Lower leg skin (tissue), 3 donors: ENCODE data around the gene GRIK4.

Experiments
- POLR2A ChIP-seq, 2 donors: fragments of 450-650 bp; IDR thresholded peaks; one replicate each; pipeline ENCODE4 v1.6.1; 2016 to 2017; ENCODE audit warnings: antibody characterized with exemption in 2 of 2, mild to moderate bottlenecking in 1 of 2, moderate library complexity in 1 of 2
- TF ChIP-seq, protein P1 (sequence below), 3 donors: fragments of 450-650 bp; IDR thresholded peaks; one replicate each; pipeline ENCODE4 v1.5.1; 2016; ENCODE audit warnings: antibody characterized with exemption in 3 of 3, mild to moderate bottlenecking in 3 of 3, moderate library complexity in 2 of 3

DNA sequence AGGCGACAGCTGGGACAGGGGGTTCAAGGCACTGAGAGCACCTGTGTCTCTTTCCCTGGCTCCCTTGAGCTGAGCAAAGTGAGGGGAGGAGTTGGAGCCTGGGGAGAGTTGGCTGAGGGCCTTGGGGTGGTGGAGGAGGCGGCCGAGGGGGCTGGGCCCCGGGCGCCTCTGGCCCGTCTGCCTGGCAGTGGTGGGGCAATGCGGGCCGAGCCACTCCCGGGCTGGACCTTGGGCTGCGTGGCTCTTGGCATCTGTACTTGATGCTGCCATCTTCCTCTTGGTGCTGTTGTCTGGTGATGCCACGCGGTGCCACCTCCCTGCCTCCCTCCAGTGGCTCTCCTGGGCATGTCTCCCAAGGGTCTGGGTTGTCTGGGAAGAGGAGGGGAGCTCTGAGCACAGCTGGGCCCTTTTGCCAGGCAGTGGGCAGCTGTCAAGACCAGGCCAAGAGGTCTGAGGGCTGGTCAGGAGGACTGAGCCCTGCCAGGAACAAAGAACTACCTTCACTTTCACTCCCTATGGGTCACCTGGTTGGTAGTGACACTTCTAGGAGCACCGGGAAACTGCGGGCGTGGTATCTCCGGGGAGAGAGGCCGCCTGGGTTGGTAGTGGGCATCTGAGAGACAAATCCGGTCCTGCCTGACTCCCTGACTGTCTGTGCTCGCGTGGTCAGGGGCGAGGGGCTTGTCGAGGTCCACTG lies 1.3 kb downstream of the GRIK4 start:
- TF ChIP-seq, protein P1, sequence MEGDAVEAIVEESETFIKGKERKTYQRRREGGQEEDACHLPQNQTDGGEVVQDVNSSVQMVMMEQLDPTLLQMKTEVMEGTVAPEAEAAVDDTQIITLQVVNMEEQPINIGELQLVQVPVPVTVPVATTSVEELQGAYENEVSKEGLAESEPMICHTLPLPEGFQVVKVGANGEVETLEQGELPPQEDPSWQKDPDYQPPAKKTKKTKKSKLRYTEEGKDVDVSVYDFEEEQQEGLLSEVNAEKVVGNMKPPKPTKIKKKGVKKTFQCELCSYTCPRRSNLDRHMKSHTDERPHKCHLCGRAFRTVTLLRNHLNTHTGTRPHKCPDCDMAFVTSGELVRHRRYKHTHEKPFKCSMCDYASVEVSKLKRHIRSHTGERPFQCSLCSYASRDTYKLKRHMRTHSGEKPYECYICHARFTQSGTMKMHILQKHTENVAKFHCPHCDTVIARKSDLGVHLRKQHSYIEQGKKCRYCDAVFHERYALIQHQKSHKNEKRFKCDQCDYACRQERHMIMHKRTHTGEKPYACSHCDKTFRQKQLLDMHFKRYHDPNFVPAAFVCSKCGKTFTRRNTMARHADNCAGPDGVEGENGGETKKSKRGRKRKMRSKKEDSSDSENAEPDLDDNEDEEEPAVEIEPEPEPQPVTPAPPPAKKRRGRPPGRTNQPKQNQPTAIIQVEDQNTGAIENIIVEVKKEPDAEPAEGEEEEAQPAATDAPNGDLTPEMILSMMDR (IDR thresholded peaks at IDR 0.05): no peak
- no peak for TF ChIP-seq POLR2A (IDR thresholded peaks at IDR 0.05)
